Hepatocyte (in vitro differentiated cells): ENCODE results near the gene NR2F2. TPM values are rescaled to one million over a fixed set of nuclear protein-coding genes. Genes with fewer than 3 reads are reported as not detected.

Source experiments
- DNase-seq: peaks from one replicate; pipeline ENCODE4 v3.0.0-alpha.2; 2016; ENCODE audit warnings: low spot score
- H2AFZ ChIP-seq: fragments of 200-600 bp; sonication (generic); 2 replicates; pipeline ENCODE4 v1.6.0; 2016; ENCODE audit warnings: antibody characterized with exemption, mild to moderate bottlenecking
- H3K27ac ChIP-seq: fragments of 200-600 bp; sonication (generic); 2 replicates; pipeline ENCODE4 v1.5.1; 2016; ENCODE audit warnings: mild to moderate bottlenecking
- H3K27me3 ChIP-seq: fragments of 200-600 bp; sonication (generic); 2 replicates; pipeline ENCODE4 v1.6.1; 2016
- H3K36me3 ChIP-seq: fragments of 200-600 bp; sonication (generic); replicated peaks from 2 replicates; pipeline ENCODE4 v1.5.1; 2016; ENCODE audit warnings: low read depth; ENCODE audit not compliant: insufficient read depth
- H3K4me1 ChIP-seq: fragments of 200-600 bp; sonication (generic); 2 replicates; pipeline ENCODE4 v1.5.1; 2016; ENCODE audit warnings: mild to moderate bottlenecking, moderate library complexity; ENCODE audit not compliant: insufficient read depth
- H3K4me2 ChIP-seq: fragments of 200-600 bp; sonication (generic); 2 replicates; pipeline ENCODE4 v1.6.0; 2016
- H3K4me3 ChIP-seq: fragments of 200-600 bp; sonication (generic); 2 replicates; pipeline ENCODE4 v1.5.1; 2016; ENCODE audit warnings: mild to moderate bottlenecking
- H3K79me2 ChIP-seq: fragments of 200-600 bp; sonication (generic); 2 replicates; pipeline ENCODE4 v1.6.0; 2017; ENCODE audit warnings: mild to moderate bottlenecking
- H3K9me2 ChIP-seq: fragments of 200-600 bp; sonication (generic); replicated peaks from 2 replicates; pipeline ENCODE4 v1.6.0; 2017; ENCODE audit warnings: mild to moderate bottlenecking; ENCODE audit not compliant: insufficient read depth
- H3K9me3 ChIP-seq: fragments of 200-600 bp; sonication (generic); 2 replicates; pipeline ENCODE4 v1.5.1; 2016; ENCODE audit warnings: low read depth, mild to moderate bottlenecking
- H4K20me1 ChIP-seq: fragments of 200-600 bp; sonication (generic); 2 replicates; pipeline ENCODE4 v1.6.0; 2016; ENCODE audit warnings: mild to moderate bottlenecking; ENCODE audit not compliant: insufficient read depth, poor library complexity, severe bottlenecking
- EZH2 ChIP-seq: fragments of 200-600 bp; sonication (generic); IDR thresholded peaks from 2 replicates; pipeline ENCODE4 v1.6.1; 2016; ENCODE audit warnings: antibody characterized with exemption, mild to moderate bottlenecking, borderline replicate concordance
- EZH2phosphoT487 ChIP-seq: fragments of 200-600 bp; sonication (generic); IDR thresholded peaks from one replicate; pipeline ENCODE4 v1.6.1; 2018; ENCODE audit warnings: antibody characterized with exemption, mild to moderate bottlenecking, low read depth, moderate library complexity; ENCODE audit not compliant: unreplicated experiment, severe bottlenecking
- WGBS: methylation state at CpG from one replicate; pipeline ENCODE4 v1.1.6; 2016; ENCODE audit warnings: low lambda C conversion rate; ENCODE audit errors: missing lambda C conversion rate; 5-methylcytosine and 5-hydroxymethylcytosine counted together
- polyA plus RNA-seq: library from polyadenylated mRNA; unstranded; fragments of >200 nt; fragmentation: Nextera tagmentation; extraction: Ambion mirVana; gene quantifications from 2 replicates; pipeline ENCODE4 v1.2.1, GENCODE V29; 2016
- total RNA-seq: library from RNA; depleted of rRNA; stranded (reverse); fragments of >200 nt; gene quantifications from 2 replicates; pipeline ENCODE4 v1.2.3, GENCODE V29; 2014
- TF ChIP-seq, protein P1 (sequence below): fragments of 200-600 bp; sonication (generic); IDR thresholded peaks from 2 replicates; pipeline ENCODE4 v1.5.1; 2016; ENCODE audit warnings: antibody characterized with exemption, mild to moderate bottlenecking; ENCODE audit not compliant: poor library complexity

The NR2F2 gene
- total and polyA plus RNA-seq, 2 experiments from 2014 or later = 23.0 to 27.9 TPM

DNA sequence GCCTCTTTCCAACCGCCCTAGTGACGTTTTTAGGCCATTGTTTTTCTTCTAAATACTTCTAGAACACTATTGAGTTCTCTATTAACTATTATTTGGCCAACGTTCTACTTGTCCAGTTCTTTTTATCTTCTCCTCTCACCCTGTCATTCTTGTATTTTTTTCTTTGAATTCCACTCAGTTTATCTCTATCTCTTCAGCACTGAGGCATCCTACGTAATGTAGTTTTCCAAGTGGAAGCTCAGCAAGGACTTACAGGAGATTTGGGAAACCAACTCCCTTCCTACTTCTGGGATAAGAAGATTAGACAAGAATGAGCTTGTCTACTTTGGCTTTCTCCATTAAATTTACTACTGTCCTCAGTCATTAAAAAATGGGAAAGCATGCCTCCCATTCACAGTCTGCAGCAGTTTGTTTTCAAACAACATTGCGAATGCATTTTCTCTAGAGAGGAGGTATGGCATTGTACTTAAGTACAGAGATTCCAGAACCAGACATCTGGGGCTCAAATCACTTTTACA lies 21.3 kb upstream of the NR2F2 start:
- Histone ChIP-seq H2AFZ (no peak overlapping the region), H3K4me3 (no peak overlapping the region), H3K4me1 (peaks cover 7% of the 10 kb centered on the region), H3K27ac (no peak overlapping the region), H3K79me2 (no peaks in the 10 kb centered on the region), H3K9me2 (no peaks in the 10 kb centered on the region), H3K4me2 (no peak overlapping the region), H3K36me3 (no peaks in the 10 kb centered on the region), H3K27me3 (no peaks in the 10 kb centered on the region), H3K9me3 (no peaks in the 10 kb centered on the region), H4K20me1 (no peaks in the 10 kb centered on the region)
- 61% methylated on average over 5 of the region's 5 CpGs for WGBS
- no peak for DNase-seq
- TF ChIP-seq EZH2 (no peak), EZH2phosphoT487 (no peak)
- TF ChIP-seq, protein P1, sequence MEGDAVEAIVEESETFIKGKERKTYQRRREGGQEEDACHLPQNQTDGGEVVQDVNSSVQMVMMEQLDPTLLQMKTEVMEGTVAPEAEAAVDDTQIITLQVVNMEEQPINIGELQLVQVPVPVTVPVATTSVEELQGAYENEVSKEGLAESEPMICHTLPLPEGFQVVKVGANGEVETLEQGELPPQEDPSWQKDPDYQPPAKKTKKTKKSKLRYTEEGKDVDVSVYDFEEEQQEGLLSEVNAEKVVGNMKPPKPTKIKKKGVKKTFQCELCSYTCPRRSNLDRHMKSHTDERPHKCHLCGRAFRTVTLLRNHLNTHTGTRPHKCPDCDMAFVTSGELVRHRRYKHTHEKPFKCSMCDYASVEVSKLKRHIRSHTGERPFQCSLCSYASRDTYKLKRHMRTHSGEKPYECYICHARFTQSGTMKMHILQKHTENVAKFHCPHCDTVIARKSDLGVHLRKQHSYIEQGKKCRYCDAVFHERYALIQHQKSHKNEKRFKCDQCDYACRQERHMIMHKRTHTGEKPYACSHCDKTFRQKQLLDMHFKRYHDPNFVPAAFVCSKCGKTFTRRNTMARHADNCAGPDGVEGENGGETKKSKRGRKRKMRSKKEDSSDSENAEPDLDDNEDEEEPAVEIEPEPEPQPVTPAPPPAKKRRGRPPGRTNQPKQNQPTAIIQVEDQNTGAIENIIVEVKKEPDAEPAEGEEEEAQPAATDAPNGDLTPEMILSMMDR = no peak

DNA sequence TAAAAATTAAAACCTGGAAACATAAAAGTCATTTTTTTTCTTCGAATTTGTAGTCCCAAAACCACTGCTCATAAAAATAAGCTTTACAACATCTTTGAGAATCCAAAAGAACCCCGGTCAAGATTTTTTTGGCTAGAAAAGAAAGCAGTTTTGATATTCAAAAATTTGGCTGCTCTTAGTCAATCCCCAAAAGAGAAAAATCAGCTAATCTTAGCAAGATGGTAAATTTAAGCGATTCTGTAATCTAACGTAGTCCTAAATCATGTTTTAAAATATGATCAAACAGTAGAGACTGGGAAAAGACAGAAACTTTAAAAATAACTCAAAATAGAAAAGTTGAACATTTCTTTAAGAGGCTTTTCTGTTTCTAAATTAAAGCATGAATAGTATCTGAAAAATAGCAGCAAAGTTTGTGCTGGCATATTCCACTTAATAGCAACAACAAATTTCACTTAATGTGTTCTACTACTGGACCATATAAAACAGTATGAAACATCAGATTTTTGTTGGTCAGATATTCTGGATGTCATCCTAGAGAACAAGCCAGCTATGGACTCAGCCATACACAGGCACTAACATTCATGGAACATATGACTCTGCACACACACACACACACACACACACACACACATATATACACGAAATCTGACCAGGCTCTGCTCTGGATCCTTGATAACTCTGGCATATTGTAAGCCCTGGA lies 19.1 kb upstream of the NR2F2 start:
- Histone ChIP-seq H3K9me3 (no peaks in the 10 kb centered on the region), H3K27me3 (no peaks in the 10 kb centered on the region), H3K9me2 (no peaks in the 10 kb centered on the region), H2AFZ (no peak overlapping the region), H4K20me1 (no peaks in the 10 kb centered on the region), H3K79me2 (no peaks in the 10 kb centered on the region), H3K4me1 (peaks cover 7% of the 10 kb centered on the region), H3K36me3 (no peaks in the 10 kb centered on the region), H3K27ac (no peak overlapping the region), H3K4me2 (no peak overlapping the region), H3K4me3 (no peak overlapping the region)
- WGBS = 86% methylated on average over 5 of the region's 5 CpGs
- TF ChIP-seq, protein P1 = no peak
- TF ChIP-seq EZH2 (no peak), EZH2phosphoT487 (no peak)
- no peak for DNase-seq

DNA sequence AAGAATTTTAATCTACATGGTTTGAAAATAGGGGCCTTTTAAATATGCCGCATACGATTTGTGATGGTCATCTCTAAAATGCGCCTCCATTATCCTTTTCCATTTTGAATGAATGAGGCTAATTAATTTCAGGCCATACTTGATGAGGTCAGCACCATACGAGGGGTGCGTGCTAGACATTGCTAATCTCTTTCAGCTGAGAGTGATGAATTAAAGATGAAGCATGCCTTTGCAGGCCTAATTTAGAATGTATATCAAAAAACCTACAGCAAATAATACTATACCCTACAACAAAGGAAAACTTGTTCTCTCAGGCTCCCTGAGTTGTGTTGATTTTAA lies 18.6 kb upstream of the NR2F2 start:
- 95% methylated on average over 5 of the region's 5 CpGs for WGBS
- DNase-seq = no peak
- no peaks in the 10 kb centered on the region for H3K27me3 ChIP-seq
- H3K4me1 ChIP-seq = peaks cover 7% of the 10 kb centered on the region
- no peak overlapping the region for H3K4me2 ChIP-seq
- H3K79me2 ChIP-seq = no peaks in the 10 kb centered on the region
- no peaks in the 10 kb centered on the region for H3K36me3 ChIP-seq
- no peaks in the 10 kb centered on the region for H3K9me2 ChIP-seq
- H4K20me1 ChIP-seq = no peaks in the 10 kb centered on the region
- no peaks in the 10 kb centered on the region for H3K9me3 ChIP-seq
- no peak overlapping the region for H3K27ac ChIP-seq
- TF ChIP-seq EZH2 (no peak), EZH2phosphoT487 (no peak)
- TF ChIP-seq, protein P1 = no peak
- H2AFZ ChIP-seq = no peak overlapping the region
- H3K4me3 ChIP-seq = no peak overlapping the region
